ENCODE data around the gene HTR1A. TPM values are rescaled to one million over a fixed set of nuclear protein-coding genes. Genes with fewer than 3 reads are reported as not detected.
A peak's percentile ranks its signal among the peaks of the same experiment; 100 is the strongest.

HTR1A gene
- total and polyA plus RNA-seq, 9 donors: 0.10 to 4.2 (median 1.4) TPM; not detected in 2

DNA sequence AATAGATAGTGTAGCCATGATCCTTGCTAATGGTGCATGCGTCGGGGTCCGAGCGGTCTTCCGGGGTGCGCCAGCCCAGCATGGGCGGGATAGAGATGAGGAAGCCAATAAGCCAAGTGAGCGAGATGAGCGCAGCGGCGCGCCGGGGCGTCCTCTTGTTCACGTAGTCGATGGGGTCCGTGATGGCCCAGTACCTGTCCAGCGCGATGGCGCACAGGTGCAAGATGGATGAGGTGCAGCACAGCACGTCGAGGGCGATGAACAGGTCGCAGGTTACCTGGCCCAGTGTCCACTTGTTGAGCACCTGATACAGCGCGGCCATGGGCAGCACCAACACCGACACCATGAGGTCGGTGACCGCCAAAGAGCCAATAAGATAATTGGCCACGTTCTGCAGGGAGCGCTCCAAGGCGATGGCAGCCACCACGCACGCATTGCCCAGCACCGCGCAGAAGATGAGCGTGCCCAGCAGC lies 1.1 kb downstream of the HTR1A start:
- Histone ChIP-seq H3K36me3 (no peaks in the 10 kb centered on the region), H3K4me3 (no peak overlapping the region), H3K27me3 (no peaks in the 10 kb centered on the region), H3K27ac (no peak overlapping the region), H3K9me3 (no peaks in the 10 kb centered on the region), H3K4me1 (ENCODE audit: insufficient read depth) (peaks cover 9% of the 10 kb centered on the region)
- DNase-seq: no peak
- intact Hi-C loops (cut with DNase I): loop anchor here in 3 of 4 donors (5.0 kb wide), 3 partner anchors 1499 to 1519 kb away; no protein-coding TSS in a partner anchor
- 7 to 12% (median 9%) methylated on average over 37 of the region's 37 CpGs for WGBS, 3 donors
- TF ChIP-seq EP300 (IDR thresholded peaks at IDR 0.05): no peak
- no peak for TF ChIP-seq CTCF (IDR thresholded peaks at IDR 0.05)
- TF ChIP-seq POLR2A (IDR thresholded peaks at IDR 0.05): no peak

- no peaks in the 10 kb centered on the region for H3K36me3 ChIP-seq
- intact Hi-C loops (cut with DNase I): loop anchor here in 3 of 4 donors (5.0 kb wide), 3 partner anchors 1498 to 1518 kb away; no protein-coding TSS in a partner anchor
- DNase-seq: no peak
- no peak for TF ChIP-seq EP300 (IDR thresholded peaks at IDR 0.05)
- no peak for TF ChIP-seq POLR2A (IDR thresholded peaks at IDR 0.05)
- TF ChIP-seq CTCF (IDR thresholded peaks at IDR 0.05): no peak
- 7 to 17% (median 9%) methylated on average over 27 of the region's 27 CpGs for WGBS, 3 donors
- H3K4me1 ChIP-seq (ENCODE audit: insufficient read depth): peaks cover 9% of the 10 kb centered on the region
- no peaks in the 10 kb centered on the region for H3K9me3 ChIP-seq
- no peak overlapping the region for H3K4me3 ChIP-seq
- no peak overlapping the region for H3K27ac ChIP-seq
- no peaks in the 10 kb centered on the region for H3K27me3 ChIP-seq
Measured at GRCh38 chr5:63960646-63961045, 1.6 kb downstream of the HTR1A start.

DNA sequence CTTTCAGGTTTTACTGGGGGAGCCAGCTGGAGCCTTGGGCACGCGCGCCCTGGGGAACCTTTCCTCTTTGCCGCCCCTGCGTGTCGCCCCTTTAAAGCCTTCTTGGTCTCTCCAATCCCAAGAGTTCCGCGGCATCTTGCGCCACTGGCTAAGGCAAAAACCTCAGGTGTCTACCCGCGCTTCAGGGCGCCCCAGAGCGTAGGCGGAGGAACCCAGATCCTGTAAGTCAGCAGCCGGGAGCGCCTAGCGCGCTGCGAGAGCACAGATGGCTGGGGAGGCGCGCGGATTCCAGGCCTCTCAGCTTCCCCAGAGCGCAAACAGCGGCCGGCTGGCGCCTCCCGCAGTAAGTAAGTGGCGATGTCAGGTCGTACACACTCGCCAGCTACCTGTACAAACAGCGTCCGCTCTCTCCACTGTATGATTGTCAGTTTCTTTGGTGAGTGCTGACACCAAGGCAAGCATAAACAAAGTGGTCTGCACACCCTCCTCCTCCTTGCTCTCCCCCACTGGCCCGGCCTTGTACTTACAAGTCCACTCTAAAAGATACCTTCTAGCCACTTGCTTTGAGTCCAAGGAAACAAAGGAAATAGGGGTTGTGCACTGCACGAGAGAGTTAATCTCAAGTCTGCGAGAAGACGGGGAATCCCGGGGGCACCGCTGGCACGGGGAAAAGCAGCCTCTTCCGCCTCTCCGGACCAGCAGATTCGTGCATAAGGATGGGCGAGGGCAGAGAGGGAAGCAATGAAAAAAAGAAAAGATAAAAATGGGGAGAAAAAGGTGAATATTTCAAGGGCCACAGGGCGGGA lies 2.9 kb downstream of the HTR1A start:
- Histone ChIP-seq H3K4me1 (ENCODE audit: insufficient read depth) (peaks cover 9% of the 10 kb centered on the region), H3K36me3 (no peaks in the 10 kb centered on the region), H3K27ac (no peak overlapping the region), H3K9me3 (no peaks in the 10 kb centered on the region), H3K4me3 (no peak overlapping the region), H3K27me3 (no peaks in the 10 kb centered on the region)
- 2 to 3% (median 3%) methylated on average over 44 of the region's 44 CpGs for WGBS, 3 donors
- peak in 2 of 3 donors; percentile 20 to 33 for TF ChIP-seq CTCF (IDR thresholded peaks at IDR 0.05)
- no peak for TF ChIP-seq POLR2A (IDR thresholded peaks at IDR 0.05)
- peak; percentile 40 to 80 (median 62) for DNase-seq
- intact Hi-C loops (cut with DNase I): loop anchor here in 1 of 4 donors (10.0 kb wide), 1 partner anchor 565 kb away; no protein-coding TSS in a partner anchor

DNA sequence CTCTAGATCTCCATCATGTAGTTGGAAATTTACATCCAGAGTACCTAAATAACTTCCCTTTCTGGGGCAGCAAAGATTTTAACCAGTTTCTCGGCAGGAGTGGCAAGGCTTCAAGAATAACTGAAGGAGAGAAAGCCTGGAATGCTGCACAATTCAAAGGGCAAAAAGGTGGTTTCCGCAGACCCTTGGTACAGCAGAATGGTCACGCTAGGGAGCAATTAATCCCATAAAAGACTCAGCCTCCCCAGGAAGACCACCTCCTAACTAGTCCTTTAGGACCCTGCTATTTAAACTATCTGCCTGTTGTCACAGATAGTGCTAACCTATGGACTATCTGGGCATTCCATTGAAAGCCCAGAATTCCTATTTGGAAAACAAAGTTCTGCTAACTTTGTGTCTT lies 3.6 kb downstream of the HTR1A start:
- H3K4me1 ChIP-seq (ENCODE audit: insufficient read depth): peaks cover 9% of the 10 kb centered on the region
- H3K36me3 ChIP-seq: no peaks in the 10 kb centered on the region
- no peak overlapping the region for H3K4me3 ChIP-seq
- no peak for DNase-seq
- H3K9me3 ChIP-seq: no peaks in the 10 kb centered on the region
- TF ChIP-seq CTCF (IDR thresholded peaks at IDR 0.05) (no peak), EP300 (IDR thresholded peaks at IDR 0.05) (no peak), POLR2A (IDR thresholded peaks at IDR 0.05) (no peak)
- intact Hi-C loops (cut with DNase I): loop anchor here in 1 of 4 donors (10.0 kb wide), 1 partner anchor 564 kb away; no protein-coding TSS in a partner anchor
- H3K27me3 ChIP-seq: no peaks in the 10 kb centered on the region
- 71 to 82% (median 79%) methylated on average over 3 of the region's 3 CpGs for WGBS, 3 donors
- no peak overlapping the region for H3K27ac ChIP-seq

Data from ovary (tissue), 9 donors.